MM.1S (cell line): Measurements from ENCODE around the gene LGALS8.

Source experiments
- DNase-seq: peaks from one replicate; pipeline ENCODE4 v3.0.0-alpha.2; 2015
- H2AFZ ChIP-seq: fragments of 300-600 bp; sonication (generic); 2 replicates; pipeline ENCODE4 v1.6.0; 2016; ENCODE audit warnings: antibody characterized with exemption, low read length
- H3F3A ChIP-seq: fragments of 300-600 bp; sonication (generic); 2 replicates; pipeline ENCODE4 v1.6.1; 2016; ENCODE audit warnings: mild to moderate bottlenecking, antibody characterized with exemption, low read length, moderate library complexity, mixed read lengths; ENCODE audit not compliant: insufficient read depth
- H3K27ac ChIP-seq: fragments of 300-600 bp; sonication (generic); 2 replicates; pipeline ENCODE4 v1.5.1; 2016; ENCODE audit warnings: mild to moderate bottlenecking, low read length
- H3K27me3 ChIP-seq: fragments of 300-600 bp; sonication (generic); replicated peaks from 2 replicates; pipeline ENCODE4 v1.6.0; 2016; ENCODE audit warnings: low read length; ENCODE audit not compliant: insufficient read depth
- H3K36me3 ChIP-seq: fragments of 300-600 bp; sonication (generic); replicated peaks from 2 replicates; pipeline ENCODE4 v1.6.1; 2016; ENCODE audit warnings: mild to moderate bottlenecking, low read length, mixed read lengths; ENCODE audit not compliant: insufficient read depth
- H3K4me1 ChIP-seq: fragments of 300-600 bp; sonication (generic); 2 replicates; pipeline ENCODE4 v1.6.1; 2016; ENCODE audit warnings: low read length, mixed read lengths
- H3K4me2 ChIP-seq: fragments of 300-600 bp; sonication (generic); 2 replicates; pipeline ENCODE4 v1.6.0; 2016; ENCODE audit warnings: low read depth, low read length
- H3K4me3 ChIP-seq: fragments of 300-600 bp; sonication (generic); 2 replicates; pipeline ENCODE4 v1.5.1; 2016; ENCODE audit warnings: low read length, mixed read lengths
- H3K79me2 ChIP-seq: fragments of 300-600 bp; sonication (generic); 2 replicates; pipeline ENCODE4 v1.6.1; 2016; ENCODE audit warnings: mixed run types, low read length, mixed read lengths
- H3K9ac ChIP-seq: fragments of 300-600 bp; sonication (generic); 2 replicates; pipeline ENCODE4 v1.6.1; 2016; ENCODE audit warnings: low read length, mixed read lengths
- H3K9me2 ChIP-seq: fragments of 300-600 bp; sonication (generic); replicated peaks from 2 replicates; pipeline ENCODE4 v1.6.1; 2016; ENCODE audit warnings: mild to moderate bottlenecking, low read length, mixed read lengths; ENCODE audit not compliant: insufficient read depth
- H3K9me3 ChIP-seq: fragments of 300-600 bp; sonication (generic); replicated peaks from 2 replicates; pipeline ENCODE4 v1.6.1; 2016; ENCODE audit warnings: mild to moderate bottlenecking, low read length, mixed read lengths; ENCODE audit not compliant: insufficient read depth
- H4K20me1 ChIP-seq: fragments of 300-600 bp; sonication (generic); 2 replicates; pipeline ENCODE4 v1.6.1; 2016; ENCODE audit warnings: mild to moderate bottlenecking, low read length, moderate library complexity, mixed read lengths; ENCODE audit not compliant: insufficient read depth
- CTCF ChIP-seq: fragments of 300-600 bp; sonication (generic); IDR thresholded peaks from 2 replicates; pipeline ENCODE4 v1.5.1; 2016; ENCODE audit warnings: antibody characterized with exemption, low read length, mixed read lengths
- EZH2 ChIP-seq: fragments of 300-600 bp; sonication (generic); optimal IDR thresholded peaks from 2 replicates; pipeline ENCODE3; 2017; ENCODE audit warnings: low read depth, mild to moderate bottlenecking, antibody characterized with exemption, low read length, mixed read lengths
- EZH2phosphoT487 ChIP-seq: fragments of 300-600 bp; sonication (generic); IDR thresholded peaks from 2 replicates; pipeline ENCODE4 v1.6.1; 2018; ENCODE audit warnings: antibody characterized with exemption, low read length

The LGALS8 gene

GRCh38 chr1:236494082-236494481 is 29.7 kb upstream of the LGALS8 start:
- Histone ChIP-seq H3K79me2 (no peaks in the 10 kb centered on the region), H3K9me2 (no peaks in the 10 kb centered on the region), H3K27ac (no peak overlapping the region), H4K20me1 (no peaks in the 10 kb centered on the region), H3K9ac (no peak overlapping the region), H3F3A (no peaks in the 10 kb centered on the region), H3K4me3 (no peak overlapping the region), H2AFZ (no peak overlapping the region), H3K4me2 (no peak overlapping the region), H3K4me1 (no peaks in the 10 kb centered on the region), H3K27me3 (0 out of 2 replicates have a peak, but pooled peaks cover 9% of the 10 kb centered on the region), H3K36me3 (no peaks in the 10 kb centered on the region), H3K9me3 (no peaks in the 10 kb centered on the region)
- no peak for DNase-seq
- TF ChIP-seq CTCF (no peak), EZH2phosphoT487 (no peak), EZH2 (no peak)

- Histone ChIP-seq H3K27me3 (0 out of 2 replicates have a peak, but pooled peaks cover 9% of the 10 kb centered on the region), H3K4me2 (no peak overlapping the region), H3K4me1 (no peaks in the 10 kb centered on the region), H3K9me2 (no peaks in the 10 kb centered on the region), H3K9ac (no peak overlapping the region), H3K79me2 (no peaks in the 10 kb centered on the region), H3K4me3 (no peak overlapping the region), H3K36me3 (no peaks in the 10 kb centered on the region), H2AFZ (no peak overlapping the region), H3K27ac (no peak overlapping the region), H3K9me3 (no peaks in the 10 kb centered on the region), H3F3A (no peaks in the 10 kb centered on the region), H4K20me1 (no peaks in the 10 kb centered on the region)
- no peak for TF ChIP-seq CTCF
- TF ChIP-seq EZH2phosphoT487, result no peak
- no peak for TF ChIP-seq EZH2
- no peak for DNase-seq
These were observed 29.0 kb upstream of the LGALS8 start for GRCh38 chr1:236494586-236495466.

GRCh38 chr1:236495467-236496112 is 28.2 kb upstream of the LGALS8 start:
- H3K9ac ChIP-seq, result no peak overlapping the region
- H3K4me2 ChIP-seq, result no peak overlapping the region
- H3F3A ChIP-seq, result no peaks in the 10 kb centered on the region
- H3K36me3 ChIP-seq, result no peaks in the 10 kb centered on the region
- no peaks in the 10 kb centered on the region for H4K20me1 ChIP-seq
- no peak overlapping the region for H2AFZ ChIP-seq
- no peak overlapping the region for H3K27ac ChIP-seq
- H3K9me3 ChIP-seq, result no peaks in the 10 kb centered on the region
- no peaks in the 10 kb centered on the region for H3K9me2 ChIP-seq
- TF ChIP-seq EZH2phosphoT487, result no peak
- no peaks in the 10 kb centered on the region for H3K79me2 ChIP-seq
- 0 out of 2 replicates have a peak, but pooled peaks cover 7% of the 10 kb centered on the region for H3K27me3 ChIP-seq
- no peak overlapping the region for H3K4me3 ChIP-seq
- DNase-seq, result no peak
- H3K4me1 ChIP-seq, result no peaks in the 10 kb centered on the region

- H3K36me3 ChIP-seq, result no peaks in the 10 kb centered on the region
- no peaks in the 10 kb centered on the region for H4K20me1 ChIP-seq
- no peaks in the 10 kb centered on the region for H3K4me1 ChIP-seq
- TF ChIP-seq CTCF, result no peak
- no peak for TF ChIP-seq EZH2phosphoT487
- TF ChIP-seq EZH2, result no peak
- H3K9ac ChIP-seq, result no peak overlapping the region
- no peaks in the 10 kb centered on the region for H3F3A ChIP-seq
- no peak overlapping the region for H3K4me2 ChIP-seq
- no peaks in the 10 kb centered on the region for H3K79me2 ChIP-seq
- no peak overlapping the region for H2AFZ ChIP-seq
- no peak for DNase-seq
- no peaks in the 10 kb centered on the region for H3K9me2 ChIP-seq
- no peak overlapping the region for H3K4me3 ChIP-seq
- H3K27ac ChIP-seq, result no peak overlapping the region
- H3K9me3 ChIP-seq, result no peaks in the 10 kb centered on the region
- peaks cover 7% of the 10 kb centered on the region for H3K27me3 ChIP-seq
These were observed 25.9 kb upstream of the LGALS8 start for GRCh38 chr1:236497908-236498307.
